SU-DHL-6 (cell line): ENCODE data around the gene CYB5R3.

Experiments used
- H2AFZ ChIP-seq: fragments of 200-600 bp; sonication (generic); 2 replicates; pipeline ENCODE4 v1.6.1; 2014; ENCODE audit warnings: low read depth, mild to moderate bottlenecking, moderate library complexity, mixed read lengths, antibody characterized with exemption, low read length; ENCODE audit not compliant: severe bottlenecking
- H3F3A ChIP-seq: fragments of 200-600 bp; shearing (Covaris generic); 2 replicates; pipeline ENCODE4 v1.6.0; 2016; ENCODE audit warnings: antibody characterized with exemption, mild to moderate bottlenecking; ENCODE audit not compliant: insufficient read depth
- H3K27ac ChIP-seq: fragments of 200-600 bp; sonication (generic); 2 replicates; pipeline ENCODE4 v1.5.1; 2016; ENCODE audit warnings: low read depth, mild to moderate bottlenecking, low read length, moderate library complexity, mixed read lengths
- H3K27me3 ChIP-seq: fragments of 200-600 bp; sonication (generic), shearing (Covaris generic); 2 replicates; pipeline ENCODE4 v1.6.0; 2014; ENCODE audit warnings: mild to moderate bottlenecking, low read length
- H3K36me3 ChIP-seq: fragments of 200-600 bp; sonication (generic); 2 replicates; pipeline ENCODE4 v1.6.1; 2014; ENCODE audit warnings: mild to moderate bottlenecking, low read length, mixed read lengths
- H3K4me2 ChIP-seq: fragments of 300-600, 200-600 bp; shearing (Covaris generic), sonication (generic); 2 replicates; pipeline ENCODE4 v1.6.0; 2014; ENCODE audit warnings: low read length, low read depth, mild to moderate bottlenecking; ENCODE audit not compliant: poor library complexity, severe bottlenecking
- H3K4me3 ChIP-seq: fragments of 200-600 bp; sonication (generic); 2 replicates; pipeline ENCODE4 v1.5.1; 2014; ENCODE audit warnings: antibody characterized with exemption, low read length, mild to moderate bottlenecking, mixed read lengths; ENCODE audit not compliant: insufficient read depth, poor library complexity, severe bottlenecking
- H3K79me2 ChIP-seq: fragments of 200-600 bp; sonication (generic); 2 replicates; pipeline ENCODE4 v1.6.1; 2014; ENCODE audit warnings: mild to moderate bottlenecking, low read length, moderate library complexity; ENCODE audit not compliant: insufficient read depth
- H3K9ac ChIP-seq: fragments of 200-600 bp; sonication (generic); 2 replicates; pipeline ENCODE4 v1.7.0; 2014; ENCODE audit warnings: mild to moderate bottlenecking, low read length
- H3K9me2 ChIP-seq: fragments of 200-600 bp; sonication (generic); replicated peaks from 2 replicates; pipeline ENCODE4 v1.6.1; 2014; ENCODE audit warnings: low read length; ENCODE audit not compliant: insufficient read depth
- H3K9me3 ChIP-seq: fragments of 200-600 bp; sonication (generic); 2 replicates; pipeline ENCODE4 v1.6.1; 2014; ENCODE audit warnings: low read length, mixed read lengths; ENCODE audit not compliant: insufficient read depth
- H4K20me1 ChIP-seq: fragments of 200-600 bp; sonication (generic); 2 replicates; pipeline ENCODE4 v1.6.1; 2014; ENCODE audit warnings: low read depth, mild to moderate bottlenecking, antibody characterized with exemption, low read length, moderate library complexity, mixed read lengths
- EZH2phosphoT487 ChIP-seq: fragments of 200-600 bp; sonication (generic), shearing (Covaris generic); conservative IDR thresholded peaks from 2 replicates; pipeline ENCODE4 v1.6.1; 2018; ENCODE audit warnings: mild to moderate bottlenecking, antibody characterized with exemption, low read length, moderate library complexity, mixed read lengths
- TF ChIP-seq, protein P1 (sequence below): fragments of 200-600 bp; sonication (generic); IDR thresholded peaks from one replicate; pipeline ENCODE4 v1.5.1; 2017; ENCODE audit warnings: antibody characterized with exemption, mild to moderate bottlenecking, low read length, moderate library complexity; ENCODE audit not compliant: insufficient read depth, poor library complexity, severe bottlenecking

CYB5R3 gene

DNA sequence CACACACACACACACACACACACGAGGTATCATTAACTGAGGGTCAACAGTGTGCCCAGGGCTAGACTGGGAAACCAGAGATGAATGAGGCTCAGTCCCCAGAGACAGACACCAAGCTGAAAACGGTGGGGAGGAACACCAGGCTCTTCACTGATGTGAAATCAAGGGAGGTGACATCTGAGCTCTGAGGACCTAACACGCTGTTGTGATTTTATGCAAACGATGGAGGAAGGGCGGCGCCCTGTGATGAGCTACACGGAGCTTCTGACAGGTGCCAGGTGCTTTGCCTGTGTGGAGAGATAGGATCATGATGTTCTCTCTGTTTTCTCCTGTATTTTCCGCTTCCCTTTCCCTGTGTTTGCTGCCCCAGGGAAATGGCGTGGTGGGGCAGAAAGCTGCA lies 6.5 kb upstream of the CYB5R3 start:
- TF ChIP-seq, protein P1, sequence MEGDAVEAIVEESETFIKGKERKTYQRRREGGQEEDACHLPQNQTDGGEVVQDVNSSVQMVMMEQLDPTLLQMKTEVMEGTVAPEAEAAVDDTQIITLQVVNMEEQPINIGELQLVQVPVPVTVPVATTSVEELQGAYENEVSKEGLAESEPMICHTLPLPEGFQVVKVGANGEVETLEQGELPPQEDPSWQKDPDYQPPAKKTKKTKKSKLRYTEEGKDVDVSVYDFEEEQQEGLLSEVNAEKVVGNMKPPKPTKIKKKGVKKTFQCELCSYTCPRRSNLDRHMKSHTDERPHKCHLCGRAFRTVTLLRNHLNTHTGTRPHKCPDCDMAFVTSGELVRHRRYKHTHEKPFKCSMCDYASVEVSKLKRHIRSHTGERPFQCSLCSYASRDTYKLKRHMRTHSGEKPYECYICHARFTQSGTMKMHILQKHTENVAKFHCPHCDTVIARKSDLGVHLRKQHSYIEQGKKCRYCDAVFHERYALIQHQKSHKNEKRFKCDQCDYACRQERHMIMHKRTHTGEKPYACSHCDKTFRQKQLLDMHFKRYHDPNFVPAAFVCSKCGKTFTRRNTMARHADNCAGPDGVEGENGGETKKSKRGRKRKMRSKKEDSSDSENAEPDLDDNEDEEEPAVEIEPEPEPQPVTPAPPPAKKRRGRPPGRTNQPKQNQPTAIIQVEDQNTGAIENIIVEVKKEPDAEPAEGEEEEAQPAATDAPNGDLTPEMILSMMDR: no peak
- no peak for TF ChIP-seq EZH2phosphoT487
- no peaks in the 10 kb centered on the region for H3K9me2 ChIP-seq

DNA sequence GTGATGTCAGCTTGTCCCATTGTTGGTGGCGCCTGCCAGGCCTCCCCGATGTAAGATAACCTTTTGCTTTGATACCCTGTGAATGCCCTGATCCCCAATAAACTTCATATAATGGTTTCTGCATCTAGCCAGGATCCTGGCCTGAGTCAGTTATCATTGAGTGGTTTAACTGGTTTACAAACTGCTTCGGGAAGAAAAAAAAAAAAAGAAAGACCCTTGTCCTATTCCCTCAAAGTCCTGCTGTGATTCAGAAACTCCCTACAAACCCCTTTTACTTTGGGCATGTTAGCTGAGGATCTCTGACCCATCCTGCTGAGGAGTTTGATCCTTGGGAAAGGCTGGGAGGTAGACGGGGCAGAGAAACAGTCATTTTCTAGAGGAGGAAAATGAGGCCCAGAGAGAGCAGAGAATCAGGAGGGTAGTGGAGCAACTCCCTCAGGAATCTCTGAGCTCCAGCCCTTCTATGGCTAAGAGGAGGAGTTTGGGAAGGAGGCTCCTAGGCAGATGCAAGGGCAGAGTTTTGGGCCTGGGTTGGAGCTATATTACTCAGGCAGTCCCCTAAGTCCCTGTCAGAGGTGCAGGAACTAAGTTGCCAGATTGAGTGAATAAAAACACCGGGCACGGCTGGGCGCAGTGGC lies 5.4 kb upstream of the CYB5R3 start:
- Histone ChIP-seq H4K20me1 (no peaks in the 10 kb centered on the region), H3K79me2 (no peaks in the 10 kb centered on the region), H3K9ac (no peak overlapping the region), H3K27ac (no peak overlapping the region), H3K27me3 (no peaks in the 10 kb centered on the region), H2AFZ (no peak overlapping the region), H3K9me3 (no peaks in the 10 kb centered on the region), H3K36me3 (no peaks in the 10 kb centered on the region), H3K4me3 (no peak overlapping the region), H3F3A (no peaks in the 10 kb centered on the region), H3K9me2 (no peaks in the 10 kb centered on the region), H3K4me2 (no peak overlapping the region)
- TF ChIP-seq, protein P1: no peak
- no peak for TF ChIP-seq EZH2phosphoT487

More for the DNA sequence above, 6.5 kb upstream of the CYB5R3 start:
- peak overlapping the region; percentile 22 for H3K4me2 ChIP-seq
- H3K9ac ChIP-seq: no peak overlapping the region
- H2AFZ ChIP-seq: peak overlapping the region; percentile 27
- H3K36me3 ChIP-seq: no peaks in the 10 kb centered on the region
- no peaks in the 10 kb centered on the region for H3K27me3 ChIP-seq
- H3F3A ChIP-seq: no peaks in the 10 kb centered on the region
- no peak overlapping the region for H3K27ac ChIP-seq
- no peaks in the 10 kb centered on the region for H3K79me2 ChIP-seq
- H3K9me3 ChIP-seq: no peaks in the 10 kb centered on the region
- H3K4me3 ChIP-seq: no peak overlapping the region
- H4K20me1 ChIP-seq: no peaks in the 10 kb centered on the region

DNA sequence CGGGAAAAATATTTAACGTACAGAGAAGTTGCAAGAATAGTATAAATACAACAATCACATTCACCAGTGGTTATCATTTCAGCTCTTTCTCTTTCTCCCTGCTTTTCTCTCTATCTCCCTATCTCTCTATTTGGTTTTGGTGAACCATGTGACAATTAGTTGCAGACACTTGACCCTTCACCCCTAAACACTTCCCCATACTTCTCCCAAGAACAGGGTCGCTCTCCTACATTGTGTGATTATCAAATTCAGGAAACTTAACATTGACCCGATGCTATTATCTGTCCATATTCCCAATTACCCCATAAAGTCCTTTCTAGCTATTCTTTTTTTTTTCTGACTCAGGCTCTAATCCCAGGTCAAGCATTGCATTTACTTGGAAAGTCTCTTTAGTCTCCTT lies 4.8 kb upstream of the CYB5R3 start:
- H3K36me3 ChIP-seq: no peaks in the 10 kb centered on the region
- no peaks in the 10 kb centered on the region for H3K79me2 ChIP-seq
- no peak overlapping the region for H3K4me2 ChIP-seq
- H3K27ac ChIP-seq: no peak overlapping the region
- H3F3A ChIP-seq: no peaks in the 10 kb centered on the region
- no peaks in the 10 kb centered on the region for H3K9me3 ChIP-seq
- H2AFZ ChIP-seq: no peak overlapping the region
- TF ChIP-seq EZH2phosphoT487: no peak
- TF ChIP-seq, protein P1: no peak
- no peak overlapping the region for H3K4me3 ChIP-seq
- H4K20me1 ChIP-seq: no peaks in the 10 kb centered on the region
- H3K27me3 ChIP-seq: no peaks in the 10 kb centered on the region
- no peaks in the 10 kb centered on the region for H3K9me2 ChIP-seq
- H3K9ac ChIP-seq: no peak overlapping the region
